Breast epithelium (tissue), 3 donors: ENCODE measurements around the gene CDK14.

Experiments
- CTCF ChIP-seq, 3 donors: fragments of 450-650 bp; IDR thresholded peaks; one replicate each; pipeline ENCODE4 v1.5.1; 2016 to 2017; ENCODE audit warnings: antibody characterized with exemption in 3 of 3, mild to moderate bottlenecking in 3 of 3, moderate library complexity in 3 of 3
- POLR2A ChIP-seq: fragments of 450-650 bp; IDR thresholded peaks from one replicate; pipeline ENCODE4 v1.6.1; 2016; ENCODE audit warnings: antibody characterized with exemption, mild to moderate bottlenecking, moderate library complexity

GRCh38 chr7:90910136-90910535 lies 314.0 kb downstream of the CDK14 start:
- no peak for TF ChIP-seq POLR2A
- TF ChIP-seq CTCF (IDR thresholded peaks at IDR 0.05) = no peak
